Measurements from ENCODE around the gene GIPC2.

Gene GIPC2

GRCh38 chr1:78121710-78122109 lies 75.9 kb downstream of the GIPC2 start:
- DNase-seq (ENCODE audit: low read depth), result no peak
- H3K4me3 ChIP-seq (replicated peaks; ENCODE audit: low read depth, low read length), result no peak overlapping the region
- TF ChIP-seq CTCF (IDR thresholded peaks at IDR 0.05; ENCODE audit: low read length, missing control alignments), result no peak

GRCh38 chr1:78122389-78122788 lies 76.6 kb downstream of the GIPC2 start:
- DNase-seq (ENCODE audit: low read depth), result no peak
- no peak overlapping the region for H3K4me3 ChIP-seq (replicated peaks; ENCODE audit: low read depth, low read length)
- no peak for TF ChIP-seq CTCF (IDR thresholded peaks at IDR 0.05; ENCODE audit: low read length, missing control alignments)

- no peak overlapping the region for H3K4me3 ChIP-seq (replicated peaks; ENCODE audit: low read depth, low read length)
- TF ChIP-seq CTCF (IDR thresholded peaks at IDR 0.05; ENCODE audit: low read length, missing control alignments), result no peak
- DNase-seq (ENCODE audit: low read depth), result peak; percentile 44
These were observed 80.7 kb downstream of the GIPC2 start for GRCh38 chr1:78126506-78126905.

GRCh38 chr1:78132174-78132947 lies 86.6 kb downstream of the GIPC2 start:
- no peak for TF ChIP-seq CTCF (IDR thresholded peaks at IDR 0.05; ENCODE audit: low read length, missing control alignments)
- no peak for DNase-seq (ENCODE audit: low read depth)
- no peak overlapping the region for H3K4me3 ChIP-seq (replicated peaks; ENCODE audit: low read depth, low read length)

- no peak for TF ChIP-seq CTCF (IDR thresholded peaks at IDR 0.05; ENCODE audit: low read length, missing control alignments)
- no peak overlapping the region for H3K4me3 ChIP-seq (replicated peaks; ENCODE audit: low read depth, low read length)
- no peak for DNase-seq (ENCODE audit: low read depth)
These were observed 87.2 kb downstream of the GIPC2 start for GRCh38 chr1:78132948-78133322.

- DNase-seq (ENCODE audit: low read depth), result no peak
- H3K4me3 ChIP-seq (replicated peaks; ENCODE audit: low read depth, low read length), result no peak overlapping the region
- TF ChIP-seq CTCF (IDR thresholded peaks at IDR 0.05; ENCODE audit: low read length, missing control alignments), result no peak
These were observed 90.9 kb downstream of the GIPC2 start for GRCh38 chr1:78136680-78137079.
